Measurements from ENCODE around the gene B3GNT2.

B3GNT2 gene

DNA sequence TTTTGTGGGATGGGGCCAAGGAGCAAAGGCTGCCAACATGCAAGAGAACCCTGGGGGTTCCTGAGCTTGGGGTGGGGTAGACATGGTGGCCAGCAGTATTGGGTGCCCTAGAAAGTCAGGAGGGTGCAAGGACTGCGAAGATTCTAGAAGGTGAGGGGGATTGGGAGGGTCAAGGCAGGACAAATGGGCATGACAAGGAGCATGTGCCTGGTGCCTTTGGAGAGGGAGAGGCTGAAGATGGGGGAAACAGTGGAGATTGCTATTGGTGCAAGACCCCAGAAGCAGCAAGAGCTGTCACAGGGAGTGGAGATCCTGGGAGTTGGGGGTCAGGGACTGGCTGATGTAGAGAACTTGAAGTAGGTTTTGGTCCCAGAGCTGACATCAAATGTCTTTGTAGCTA is 7.5 kb downstream of the B3GNT2 start:
- TF ChIP-seq ZFP30 (CRISPR knock-in tag; IDR thresholded peaks at IDR 0.05) (no peak), OSR1 (CRISPR knock-in tag; IDR thresholded peaks at IDR 0.05) (no peak), SNAI2 (CRISPR knock-in tag; IDR thresholded peaks at IDR 0.05) (no peak), BACH2 (CRISPR knock-in tag; IDR thresholded peaks at IDR 0.05; ENCODE audit: borderline replicate concordance) (no peak), GLIS3 (CRISPR knock-in tag; IDR thresholded peaks at IDR 0.05) (no peak), ISL1 (CRISPR knock-in tag; IDR thresholded peaks at IDR 0.05) (no peak), ZNF70 (CRISPR knock-in tag; IDR thresholded peaks at IDR 0.05) (no peak), TOX (CRISPR knock-in tag; IDR thresholded peaks at IDR 0.05; ENCODE audit: borderline replicate concordance) (no peak), ESRRG (CRISPR knock-in tag; IDR thresholded peaks at IDR 0.05) (no peak)
- TF ChIP-seq, protein P1, sequence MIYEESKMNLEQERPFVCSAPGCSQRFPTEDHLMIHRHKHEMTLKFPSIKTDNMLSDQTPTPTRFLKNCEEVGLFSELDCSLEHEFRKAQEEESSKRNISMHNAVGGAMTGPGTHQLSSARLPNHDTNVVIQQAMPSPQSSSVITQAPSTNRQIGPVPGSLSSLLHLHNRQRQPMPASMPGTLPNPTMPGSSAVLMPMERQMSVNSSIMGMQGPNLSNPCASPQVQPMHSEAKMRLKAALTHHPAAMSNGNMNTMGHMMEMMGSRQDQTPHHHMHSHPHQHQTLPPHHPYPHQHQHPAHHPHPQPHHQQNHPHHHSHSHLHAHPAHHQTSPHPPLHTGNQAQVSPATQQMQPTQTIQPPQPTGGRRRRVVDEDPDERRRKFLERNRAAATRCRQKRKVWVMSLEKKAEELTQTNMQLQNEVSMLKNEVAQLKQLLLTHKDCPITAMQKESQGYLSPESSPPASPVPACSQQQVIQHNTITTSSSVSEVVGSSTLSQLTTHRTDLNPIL (CRISPR knock-in tag; IDR thresholded peaks at IDR 0.05; ENCODE audit: low read depth) = no peak
- TF ChIP-seq, protein P2, sequence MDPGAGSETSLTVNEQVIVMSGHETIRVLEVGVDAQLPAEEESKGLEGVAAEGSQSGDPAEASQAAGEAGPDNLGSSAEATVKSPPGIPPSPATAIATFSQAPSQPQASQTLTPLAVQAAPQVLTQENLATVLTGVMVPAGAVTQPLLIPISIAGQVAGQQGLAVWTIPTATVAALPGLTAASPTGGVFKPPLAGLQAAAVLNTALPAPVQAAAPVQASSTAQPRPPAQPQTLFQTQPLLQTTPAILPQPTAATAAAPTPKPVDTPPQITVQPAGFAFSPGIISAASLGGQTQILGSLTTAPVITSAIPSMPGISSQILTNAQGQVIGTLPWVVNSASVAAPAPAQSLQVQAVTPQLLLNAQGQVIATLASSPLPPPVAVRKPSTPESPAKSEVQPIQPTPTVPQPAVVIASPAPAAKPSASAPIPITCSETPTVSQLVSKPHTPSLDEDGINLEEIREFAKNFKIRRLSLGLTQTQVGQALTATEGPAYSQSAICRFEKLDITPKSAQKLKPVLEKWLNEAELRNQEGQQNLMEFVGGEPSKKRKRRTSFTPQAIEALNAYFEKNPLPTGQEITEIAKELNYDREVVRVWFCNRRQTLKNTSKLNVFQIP (CRISPR knock-in tag; IDR thresholded peaks at IDR 0.05; ENCODE audit: borderline replicate concordance, low read depth) = no peak
- no peak for ATAC-seq

DNA sequence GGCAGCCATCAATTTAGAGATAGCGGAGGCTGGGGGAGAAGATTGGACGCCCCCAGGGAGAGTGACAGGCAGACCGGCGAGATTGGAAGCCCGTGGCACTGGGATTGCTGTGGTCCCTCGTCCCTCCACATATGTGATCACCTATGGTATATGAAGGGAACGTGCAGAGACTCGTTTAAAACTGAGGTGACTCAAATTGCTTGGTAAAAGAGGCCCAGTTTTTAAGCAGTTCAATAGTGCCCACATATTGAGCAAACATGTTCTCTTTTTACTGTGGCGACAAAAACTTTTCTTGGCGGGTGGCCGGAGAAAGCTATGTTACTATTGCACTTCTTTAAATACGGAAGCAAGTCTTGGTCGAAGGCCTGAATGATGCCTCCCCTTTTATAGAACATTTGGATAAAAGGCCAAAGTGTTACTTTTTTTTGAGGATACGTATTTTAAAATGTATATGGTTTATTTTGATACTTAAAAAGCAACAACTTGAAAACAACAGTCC is 9.1 kb downstream of the B3GNT2 start:
- TF ChIP-seq ZNF565 (CRISPR knock-in tag; conservative IDR thresholded peaks at IDR 0.05; ENCODE audit: low read depth) (no peak), TOX (CRISPR knock-in tag; IDR thresholded peaks at IDR 0.05; ENCODE audit: borderline replicate concordance) (no peak), ZC3H10 (CRISPR knock-in tag; IDR thresholded peaks at IDR 0.05) (no peak), ARNTL (CRISPR knock-in tag; IDR thresholded peaks at IDR 0.05; ENCODE audit: borderline replicate concordance, low read depth) (no peak), TCF4 (CRISPR knock-in tag; IDR thresholded peaks at IDR 0.05; ENCODE audit: borderline replicate concordance) (no peak), ZNF70 (CRISPR knock-in tag; IDR thresholded peaks at IDR 0.05) (no peak), BACH2 (CRISPR knock-in tag; IDR thresholded peaks at IDR 0.05; ENCODE audit: borderline replicate concordance) (no peak), ISL1 (CRISPR knock-in tag; IDR thresholded peaks at IDR 0.05) (no peak), PPARA (CRISPR knock-in tag; IDR thresholded peaks at IDR 0.05; ENCODE audit: borderline replicate concordance) (no peak), ZFP3 (CRISPR knock-in tag; IDR thresholded peaks at IDR 0.05) (no peak), CSDC2 (CRISPR knock-in tag; IDR thresholded peaks at IDR 0.05) (no peak)
- TF ChIP-seq, protein P1 (CRISPR knock-in tag; IDR thresholded peaks at IDR 0.05; ENCODE audit: low read depth) = no peak
- TF ChIP-seq, protein P3, sequence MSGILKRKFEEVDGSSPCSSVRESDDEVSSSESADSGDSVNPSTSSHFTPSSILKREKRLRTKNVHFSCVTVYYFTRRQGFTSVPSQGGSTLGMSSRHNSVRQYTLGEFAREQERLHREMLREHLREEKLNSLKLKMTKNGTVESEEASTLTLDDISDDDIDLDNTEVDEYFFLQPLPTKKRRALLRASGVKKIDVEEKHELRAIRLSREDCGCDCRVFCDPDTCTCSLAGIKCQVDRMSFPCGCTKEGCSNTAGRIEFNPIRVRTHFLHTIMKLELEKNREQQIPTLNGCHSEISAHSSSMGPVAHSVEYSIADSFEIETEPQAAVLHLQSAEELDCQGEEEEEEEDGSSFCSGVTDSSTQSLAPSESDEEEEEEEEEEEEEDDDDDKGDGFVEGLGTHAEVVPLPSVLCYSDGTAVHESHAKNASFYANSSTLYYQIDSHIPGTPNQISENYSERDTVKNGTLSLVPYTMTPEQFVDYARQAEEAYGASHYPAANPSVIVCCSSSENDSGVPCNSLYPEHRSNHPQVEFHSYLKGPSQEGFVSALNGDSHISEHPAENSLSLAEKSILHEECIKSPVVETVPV (CRISPR knock-in tag; IDR thresholded peaks at IDR 0.05) = no peak
- TF ChIP-seq, protein P2 (CRISPR knock-in tag; IDR thresholded peaks at IDR 0.05; ENCODE audit: borderline replicate concordance, low read depth) = no peak
- ATAC-seq = no peak

DNA sequence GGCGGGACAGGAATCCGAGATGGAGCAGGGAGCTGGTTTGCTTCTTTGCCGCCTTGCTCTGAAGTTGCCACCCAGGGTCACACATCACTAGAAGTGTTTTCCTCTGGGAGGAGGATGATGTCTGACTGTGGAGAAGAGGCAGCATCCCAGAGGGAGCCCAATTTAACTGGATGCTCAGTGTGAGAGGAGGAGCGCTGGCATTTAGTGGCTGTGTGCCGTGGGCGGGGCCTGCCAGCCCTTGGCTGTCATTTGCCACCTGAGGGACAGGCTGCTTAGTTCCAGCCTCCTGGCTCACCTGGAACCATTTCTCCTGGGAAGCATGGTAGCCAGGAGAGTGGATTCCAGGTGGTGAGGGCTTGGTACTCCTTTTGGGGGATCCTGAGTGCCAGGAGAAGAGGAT is 9.6 kb downstream of the B3GNT2 start:
- ATAC-seq = no peak
- no peak for TF ChIP-seq BACH2 (CRISPR knock-in tag; IDR thresholded peaks at IDR 0.05; ENCODE audit: borderline replicate concordance)
- TF ChIP-seq, protein P3 (CRISPR knock-in tag; IDR thresholded peaks at IDR 0.05) = no peak
- TF ChIP-seq ISL1 (CRISPR knock-in tag; IDR thresholded peaks at IDR 0.05) = no peak
- TF ChIP-seq CSDC2 (CRISPR knock-in tag; IDR thresholded peaks at IDR 0.05) = no peak
- TF ChIP-seq ZNF565 (CRISPR knock-in tag; conservative IDR thresholded peaks at IDR 0.05; ENCODE audit: low read depth) = no peak

Measured in SK-N-SH treated with all-trans-retinoic acid at 6 μM for 48 hours (cell line).